K562 (cell line): ENCODE measurements around the gene ZNF775. TPM values are rescaled to one million over a fixed set of nuclear protein-coding genes. Genes with fewer than 3 reads are reported as not detected.

Source experiments
- DNMT1 ChIP-seq: fragments of 450-650 bp; IDR thresholded peaks from 2 replicates; pipeline ENCODE4 v1.6.1; 2016; ENCODE audit warnings: antibody characterized with exemption, mild to moderate bottlenecking
- E4F1 ChIP-seq: fragments of 250-450 bp; sonication (Bioruptor Pico); IDR thresholded peaks from 2 replicates; pipeline ENCODE4 v1.5.0; 2021; ENCODE audit warnings: mild to moderate bottlenecking, borderline replicate concordance
- EWSR1 ChIP-seq: fragments of 450-650 bp; IDR thresholded peaks from 2 replicates; pipeline ENCODE4 v1.6.1; 2018; ENCODE audit warnings: borderline replicate concordance, mild to moderate bottlenecking, low read depth, moderate library complexity; ENCODE audit not compliant: partially characterized antibody
- MYBL2 ChIP-seq, 2 experiments: fragments of 450-650 bp in 1 of 2; sonication (generic) in 1 of 2; formaldehyde crosslinking in 1 of 2; IDR thresholded peaks; 2 replicates each; pipeline versions ENCODE4 v1.6.1 to v1.8.1; 2017 to 2022; ENCODE audit warnings: borderline replicate concordance in 1 of 2, inconsistent platforms in 1 of 2, low read depth in 1 of 2, mild to moderate bottlenecking in 1 of 2, missing genetic modification reagents in 1 of 2, moderate library complexity in 1 of 2
- NFYB ChIP-seq: IDR thresholded peaks from 2 replicates; pipeline ENCODE4 v1.6.1; 2011; ENCODE audit warnings: mild to moderate bottlenecking, moderate library complexity; ENCODE audit not compliant: insufficient read length; ENCODE audit errors: extremely low read depth
- RAD51 ChIP-seq: fragments of 450-650 bp; IDR thresholded peaks from 2 replicates; pipeline ENCODE4 v1.7.1; 2016; ENCODE audit warnings: low read depth, mild to moderate bottlenecking, borderline replicate concordance
- RBM22 ChIP-seq: fragments of 200-400 bp; formaldehyde crosslinking; IDR thresholded peaks from 2 replicates; pipeline ENCODE4 v1.6.1; 2018; ENCODE audit warnings: low read length, low read depth; ENCODE audit not compliant: poor library complexity, severe bottlenecking
- SAP30 ChIP-seq: fragments of 200-600 bp; sonication (generic); IDR thresholded peaks from 2 replicates; pipeline ENCODE4 v1.6.1; 2012; ENCODE audit warnings: borderline replicate concordance, low read depth, mild to moderate bottlenecking, moderate library complexity, low read length, control low read depth, inconsistent platforms; ENCODE audit not compliant: insufficient read depth, poor library complexity, severe bottlenecking
- XRCC3 ChIP-seq: fragments of 450-650 bp; IDR thresholded peaks from 2 replicates; pipeline ENCODE4 v1.6.1; 2017; ENCODE audit warnings: mild to moderate bottlenecking, moderate library complexity
- ZBTB5 ChIP-seq: fragments of 450-650 bp; IDR thresholded peaks from 2 replicates; pipeline ENCODE4 v1.6.1; 2017; ENCODE audit warnings: antibody characterized with exemption
- ZNF175 ChIP-seq: fragments of 200-800 bp; sonication (Bioruptor generic); IDR thresholded peaks from 2 replicates; pipeline ENCODE4 v1.6.1; 2016; ENCODE audit warnings: low read depth, mild to moderate bottlenecking, missing genetic modification characterization, missing compliant biosample characterization
- ZNF347 ChIP-seq: fragments of 450-650 bp; formaldehyde crosslinking; IDR thresholded peaks from 2 replicates; pipeline ENCODE4 v1.4.0; 2020; ENCODE audit warnings: low read depth, mild to moderate bottlenecking, moderate library complexity
- polyA plus RNA-seq, 8 experiments: library from polyadenylated mRNA; depleted of rRNA in 4 of 8; stranded (reverse) in 5 of 8; unstranded in 3 of 8; fragments of >200 nt; fragmentation: Nextera tagmentation in 2 of 8; fragmentation: Illumina TruSeq in 1 of 8; extraction: Ambion mirVana in 2 of 8; extraction: Trizol in 1 of 8; gene quantifications; 2 replicates each; pipeline versions ENCODE4 v1.2.1 to v1.2.3, GENCODE V29; 2011 to 2014; ENCODE audit warnings: inconsistent platforms in 1 of 8, missing spikeins in 1 of 8
- total RNA-seq, 7 experiments: library from RNA; depleted of rRNA in 6 of 7; stranded (reverse); fragments of >200 nt in 6 of 7; fragmentation: Illumina TruSeq in 2 of 7; extraction: Trizol in 2 of 7; gene quantifications; 2 replicates each; pipeline versions ENCODE4 v1.2.1 to v1.2.3, GENCODE V29; 2011 to 2021; ENCODE audit warnings: low replicate concordance in 1 of 7
- TF ChIP-seq, protein P1 (sequence below): fragments of 200-400 bp; formaldehyde crosslinking; IDR thresholded peaks from 2 replicates; pipeline ENCODE4 v1.6.1; 2017; ENCODE audit warnings: mild to moderate bottlenecking, low read depth, low read length, moderate library complexity

ZNF775 gene
- total and polyA plus RNA-seq, 9 of the 15 experiments (the other 6 are each of a cell fraction or from before 2014, with no cell fraction given), result 0.04 to 18.7 (median 4.9) TPM

DNA sequence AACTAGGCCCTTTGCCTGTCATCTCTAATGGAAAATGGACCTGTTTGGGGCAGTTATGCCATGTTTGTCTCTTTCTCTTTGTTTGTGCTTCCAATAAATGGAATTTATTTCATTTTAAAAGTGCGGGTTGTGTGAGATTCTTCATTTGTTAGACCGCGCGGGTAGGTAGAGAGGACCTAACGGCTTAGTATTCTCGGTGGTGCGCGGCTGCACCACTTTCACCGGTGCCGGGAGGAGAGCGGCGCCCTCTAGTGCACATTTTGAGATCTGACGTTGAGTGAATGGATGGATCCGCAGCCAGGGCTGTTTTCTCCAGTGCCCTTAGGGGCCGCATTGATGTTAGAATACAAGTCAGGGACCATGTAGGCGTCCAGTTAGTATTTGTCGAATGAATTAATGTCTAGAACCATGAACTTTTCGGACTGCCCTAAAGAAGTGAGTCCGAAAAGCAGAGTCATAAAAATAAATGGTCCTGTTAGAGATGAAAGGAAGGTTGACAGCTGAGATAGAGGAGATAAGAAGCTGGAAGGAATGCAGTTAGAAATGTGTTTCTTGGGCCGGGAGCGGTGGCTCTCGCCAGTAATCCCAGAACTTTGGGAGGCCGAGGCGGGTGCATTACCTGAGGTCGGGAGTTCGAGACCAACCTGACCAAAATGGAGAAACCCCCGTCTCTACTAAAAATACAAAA is 42.0 kb downstream of the ZNF775 start (continued):
- TF ChIP-seq ZNF175 (CRISPR knock-in tag) (no peak), XRCC3 (no peak), EWSR1 (no peak), E4F1 (CRISPR knock-in tag) (no peak), ZNF347 (CRISPR knock-in tag) (no peak), MYBL2 (IDR thresholded peaks at IDR 0.05; ENCODE audit: low read depth) (peak; percentile 50; the same call in 1 of the 2 replicates), MYBL2 (CRISPR knock-in tag; IDR thresholded peaks at IDR 0.05; ENCODE audit: borderline replicate concordance) (no peak), DNMT1 (no peak), NFYB (no peak), SAP30 (no peak), RBM22 (no peak), RAD51 (peak; percentile 28), ZBTB5 (no peak)
- TF ChIP-seq, protein P1, sequence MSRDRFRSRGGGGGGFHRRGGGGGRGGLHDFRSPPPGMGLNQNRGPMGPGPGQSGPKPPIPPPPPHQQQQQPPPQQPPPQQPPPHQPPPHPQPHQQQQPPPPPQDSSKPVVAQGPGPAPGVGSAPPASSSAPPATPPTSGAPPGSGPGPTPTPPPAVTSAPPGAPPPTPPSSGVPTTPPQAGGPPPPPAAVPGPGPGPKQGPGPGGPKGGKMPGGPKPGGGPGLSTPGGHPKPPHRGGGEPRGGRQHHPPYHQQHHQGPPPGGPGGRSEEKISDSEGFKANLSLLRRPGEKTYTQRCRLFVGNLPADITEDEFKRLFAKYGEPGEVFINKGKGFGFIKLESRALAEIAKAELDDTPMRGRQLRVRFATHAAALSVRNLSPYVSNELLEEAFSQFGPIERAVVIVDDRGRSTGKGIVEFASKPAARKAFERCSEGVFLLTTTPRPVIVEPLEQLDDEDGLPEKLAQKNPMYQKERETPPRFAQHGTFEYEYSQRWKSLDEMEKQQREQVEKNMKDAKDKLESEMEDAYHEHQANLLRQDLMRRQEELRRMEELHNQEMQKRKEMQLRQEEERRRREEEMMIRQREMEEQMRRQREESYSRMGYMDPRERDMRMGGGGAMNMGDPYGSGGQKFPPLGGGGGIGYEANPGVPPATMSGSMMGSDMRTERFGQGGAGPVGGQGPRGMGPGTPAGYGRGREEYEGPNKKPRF, result no peak
